Spleen (tissue), 11 donors: ENCODE results near the gene CLCF1. TPM values are rescaled to one million over a fixed set of nuclear protein-coding genes. Genes with fewer than 3 reads are reported as not detected.

Experiments used
- DNase-seq: peaks from one replicate; pipeline ENCODE4 v3.0.0-alpha.2; 2020
- H3K27ac ChIP-seq, 8 donors: fragments of 200-600 bp; sonication (generic) in 7 of 8; 1 replicate in 4 of 8; 2 replicates in 4 of 8; pipeline versions ENCODE4 v1.5.0 to v1.8.0; 2016 to 2021; ENCODE audit warnings: inconsistent platforms in 4 of 8, mild to moderate bottlenecking in 4 of 8, moderate library complexity in 1 of 8
- H3K27me3 ChIP-seq, 7 donors: fragments of 200-600 bp; sonication (generic) in 6 of 7; replicated peaks in 1 of 7; 1 replicate in 4 of 7; 2 replicates in 3 of 7; pipeline versions ENCODE4 v1.5.0 to v1.8.0; 2016 to 2021; ENCODE audit warnings: inconsistent platforms in 3 of 7, mild to moderate bottlenecking in 1 of 7
- H3K36me3 ChIP-seq, 6 donors: fragments of 200-600 bp; sonication (generic) in 5 of 6; 1 replicate in 4 of 6; 2 replicates in 2 of 6; pipeline versions ENCODE4 v1.5.0 to v1.8.0; 2016 to 2021; ENCODE audit warnings: inconsistent platforms in 2 of 6
- H3K4me1 ChIP-seq, 6 donors: fragments of 200-600 bp; sonication (generic) in 5 of 6; 1 replicate in 3 of 6; 2 replicates in 3 of 6; pipeline versions ENCODE4 v1.5.0 to v1.8.0; 2016 to 2021; ENCODE audit warnings: inconsistent platforms in 3 of 6
- H3K4me3 ChIP-seq, 8 donors: fragments of 200-600 bp; sonication (generic) in 7 of 8; 1 replicate in 4 of 8; 2 replicates in 4 of 8; pipeline versions ENCODE4 v1.5.0 to v1.8.0; 2016 to 2021; ENCODE audit warnings: inconsistent platforms in 4 of 8, mild to moderate bottlenecking in 4 of 8, moderate library complexity in 2 of 8
- H3K9me3 ChIP-seq, 8 donors: fragments of 200-600 bp; sonication (generic) in 7 of 8; 1 replicate in 4 of 8; 2 replicates in 4 of 8; pipeline versions ENCODE4 v1.5.0 to v1.8.0; 2016 to 2021; ENCODE audit warnings: inconsistent platforms in 4 of 8
- CTCF ChIP-seq, 11 experiments: fragments of 200-600 bp in 7 of 11; fragments of 450-650 bp in 4 of 11; sonication (generic) in 4 of 11; IDR thresholded peaks in 8 of 11; conservative IDR thresholded peaks in 3 of 11; 1 replicate in 7 of 11; 2 replicates in 4 of 11; pipeline versions ENCODE4 v1.4.0 to v1.8.0; 2016 to 2021; ENCODE audit warnings: antibody characterized with exemption in 11 of 11, inconsistent platforms in 4 of 11, mild to moderate bottlenecking in 1 of 11
- POLR2A ChIP-seq, 3 donors: fragments of 450-650 bp; IDR thresholded peaks; one replicate each; pipeline ENCODE4 v1.5.1; 2017; ENCODE audit warnings: antibody characterized with exemption in 3 of 3, mild to moderate bottlenecking in 1 of 3
- POLR2AphosphoS5 ChIP-seq, 3 donors: sonication (generic); formaldehyde crosslinking; IDR thresholded peaks; one replicate each; pipeline ENCODE4 v1.5.1; 2017; ENCODE audit warnings: antibody characterized with exemption in 3 of 3
- WGBS, 5 donors: extraction: QIAGEN DNeasy Blood & Tissue Kit in 3 of 5; methylation state at CpG; one replicate each; pipeline versions ENCODE4 v1.1.5 to v1.1.7; 2013 to 2018; 5-methylcytosine and 5-hydroxymethylcytosine counted together
- intact Hi-C: fragments of 100-400 bp; cut with DNase I; formaldehyde crosslinking; loops from one replicate; pipeline ENCODE4 v1.15.0; 2023; ENCODE audit warnings: low total_unique reads
- polyA plus RNA-seq, 3 donors: library from polyadenylated mRNA; stranded (reverse); fragments of 200-250 nt; gene quantifications; one replicate each; pipeline ENCODE4 v1.2.1, GENCODE V29; 2013
- total RNA-seq, 7 donors: library from RNA; depleted of rRNA in 3 of 7; stranded (reverse); fragments of >200 nt in 3 of 7; fragmentation: NEBNext Ultra II Directional in 4 of 7; extraction: Animal tissue kit (Norgen Biotek cat#: 25700) in 4 of 7; gene quantifications; one replicate each; pipeline versions ENCODE4 v1.1.0 to v1.2.1, GENCODE V29; 2016 to 2021
- donor health status: healthy with polysubstance abuse.
- donor health status: DM: no; HTN: no; CAD: no; lungs with moderate emphysema.
- donor health status: DM: no; HTN: no; CAD: no.
- donor health status: Bipolar disorder and iron deficiency.
- donor health status: healthy.
- donor health status: DM: no; HTN: no; CAD: no.
- donor health status: DM: yes; HTN: yes; CAD: no.

Gene CLCF1
- total and polyA plus RNA-seq, 10 donors = 4.3 to 13.7 (median 7.4) TPM

- peaks cover 40 to 69% (median 60%) of the 10 kb centered on the region in 6 donors for H3K4me1 ChIP-seq
- no peak for DNase-seq
- intact Hi-C loops = no loop called here
- H3K27ac ChIP-seq = peak overlapping the region; percentile 77 to 96 (median 94)
- 20 to 60% (median 35%) methylated on average over 9 to 15 of the region's 15 CpGs for WGBS, 5 donors
- H3K9me3 ChIP-seq = no peaks in the 10 kb centered on the region
- peak overlapping the region; percentile 54 to 85 (median 62) for H3K4me3 ChIP-seq
- H3K27me3 ChIP-seq = peaks cover 0 to 14% (median 6%) of the 10 kb centered on the region in 7 donors
- no peak for TF ChIP-seq POLR2AphosphoS5 (IDR thresholded peaks at IDR 0.05)
- no peak for TF ChIP-seq POLR2A (IDR thresholded peaks at IDR 0.05)
- no peak for TF ChIP-seq CTCF (IDR thresholded peaks at IDR 0.05 in 8 of 11, conservative IDR thresholded peaks at IDR 0.05 in 3 of 11)
- H3K36me3 ChIP-seq = no peaks in the 10 kb centered on the region
These were observed 46.8 kb upstream of the CLCF1 start for GRCh38 chr11:67420147-67420645.

- DNase-seq = no peak
- Histone ChIP-seq H3K9me3 (no peaks in the 10 kb centered on the region), H3K27ac (peak overlapping the region; percentile 11 to 96 (median 86)), H3K4me1 (peaks cover 43 to 75% (median 66%) of the 10 kb centered on the region in 6 donors), H3K4me3 (peak overlapping the region in 3 of 8 donors; percentile 54 to 85 (median 65)), H3K27me3 (peaks cover 0 to 21% (median 11%) of the 10 kb centered on the region in 7 donors), H3K36me3 (no peaks in the 10 kb centered on the region)
- WGBS, 5 donors = 83 to 91% (median 87%) methylated on average over 12 to 21 of the region's 21 CpGs
- intact Hi-C loops = no loop called here
- TF ChIP-seq POLR2A (IDR thresholded peaks at IDR 0.05) (no peak), POLR2AphosphoS5 (IDR thresholded peaks at IDR 0.05) (no peak), CTCF (IDR thresholded peaks at IDR 0.05 in 8 of 11, conservative IDR thresholded peaks at IDR 0.05 in 3 of 11) (peak in 2 of 11 experiments; percentile 5 to 20)
These were observed 46.1 kb upstream of the CLCF1 start for GRCh38 chr11:67419325-67420049.

- Histone ChIP-seq H3K4me1 (peaks cover 43 to 76% (median 67%) of the 10 kb centered on the region in 6 donors), H3K27me3 (peaks cover 0 to 26% (median 11%) of the 10 kb centered on the region in 7 donors), H3K27ac (peak overlapping the region; percentile 11 to 96 (median 86)), H3K36me3 (no peaks in the 10 kb centered on the region), H3K9me3 (no peaks in the 10 kb centered on the region), H3K4me3 (peak overlapping the region in 3 of 8 donors; percentile 5 to 85 (median 65))
- WGBS, 5 donors = 39 to 52% (median 43%) methylated on average over 13 to 26 of the region's 26 CpGs
- intact Hi-C loops = no loop called here
- no peak for TF ChIP-seq CTCF (IDR thresholded peaks at IDR 0.05 in 8 of 11, conservative IDR thresholded peaks at IDR 0.05 in 3 of 11)
- peak; percentile 41 to 77 (median 73) for TF ChIP-seq POLR2AphosphoS5 (IDR thresholded peaks at IDR 0.05)
- TF ChIP-seq POLR2A (IDR thresholded peaks at IDR 0.05) = no peak
- peak; percentile 93 for DNase-seq
These were observed 45.3 kb upstream of the CLCF1 start for GRCh38 chr11:67418476-67419281.
